Ectodermal cell (in vitro differentiated cells): ENCODE data around the gene EPHA6.
"Not testable (repeated sequence)": the region's sequence is repeated elsewhere in the genome, so short reads cannot be mapped to it uniquely, and the experiment has no call there.

Experiments
- H3K27ac ChIP-seq: 2 replicates; pipeline ENCODE4 v1.7.0; 2013; ENCODE audit warnings: mild to moderate bottlenecking, low read depth, low read length; ENCODE audit not compliant: insufficient read depth, poor library complexity, severe bottlenecking
- H3K27me3 ChIP-seq: 2 replicates; pipeline ENCODE4 v1.7.0; 2013; ENCODE audit warnings: mild to moderate bottlenecking, low read length; ENCODE audit not compliant: insufficient read depth, control insufficient read depth, poor library complexity, severe bottlenecking
- H3K36me3 ChIP-seq: one replicate; pipeline ENCODE4 v1.7.0; 2013; ENCODE audit warnings: low read length; ENCODE audit not compliant: control insufficient read depth, insufficient read depth
- H3K4me1 ChIP-seq: one replicate; pipeline ENCODE4 v1.7.0; 2013; ENCODE audit warnings: low read length; ENCODE audit not compliant: control insufficient read depth, insufficient read depth
- H3K4me3 ChIP-seq: 2 replicates; pipeline ENCODE4 v1.7.0; 2013; ENCODE audit warnings: low read depth, low read length, control low read depth; ENCODE audit not compliant: insufficient read depth
- H3K9me3 ChIP-seq: 2 replicates; pipeline ENCODE4 v1.7.0; 2013; ENCODE audit warnings: mild to moderate bottlenecking, low read length, moderate library complexity; ENCODE audit not compliant: control insufficient read depth
- WGBS, 2 experiments: methylation state at CpG; one replicate each; pipeline ENCODE4 v1.1.7; 2013; ENCODE audit warnings: missing lambda C conversion rate in 2 of 2; 5-methylcytosine and 5-hydroxymethylcytosine counted together

EPHA6 gene

GRCh38 chr3:96900031-96900430 lies 85.6 kb downstream of the EPHA6 start:
- no peaks in the 10 kb centered on the region for H3K36me3 ChIP-seq
- H3K27me3 ChIP-seq = no peaks in the 10 kb centered on the region
- H3K27ac ChIP-seq = no peak overlapping the region
- H3K4me1 ChIP-seq = no peaks in the 10 kb centered on the region
- no peaks in the 10 kb centered on the region for H3K9me3 ChIP-seq
- 88 to 95% methylated on average over 1 of the region's 1 CpG for WGBS, 2 experiments
- H3K4me3 ChIP-seq = no peak overlapping the region

GRCh38 chr3:96900566-96900965 lies 86.2 kb downstream of the EPHA6 start:
- H3K36me3 ChIP-seq = no peaks in the 10 kb centered on the region
- H3K4me1 ChIP-seq = no peaks in the 10 kb centered on the region
- 65 to 77% methylated on average over 4 of the region's 4 CpGs for WGBS, 2 experiments
- H3K27me3 ChIP-seq = no peaks in the 10 kb centered on the region
- H3K27ac ChIP-seq = no peak overlapping the region
- H3K4me3 ChIP-seq = no peak overlapping the region
- no peaks in the 10 kb centered on the region for H3K9me3 ChIP-seq

GRCh38 chr3:96915445-96915844 lies 101.1 kb downstream of the EPHA6 start:
- Histone ChIP-seq H3K27me3 (no peaks in the 10 kb centered on the region), H3K4me3 (no peak overlapping the region), H3K27ac (no peak overlapping the region), H3K36me3 (no peaks in the 10 kb centered on the region), H3K9me3 (no peaks in the 10 kb centered on the region), H3K4me1 (no peaks in the 10 kb centered on the region)
- 100% methylated on average over 1 of the region's 2 CpGs; no CpG with 5 or more reads in 1 of the 2 experiments for WGBS, 2 experiments

GRCh38 chr3:96931119-96931862 lies 116.9 kb downstream of the EPHA6 start:
- Histone ChIP-seq H3K27ac (no peak overlapping the region), H3K9me3 (no peaks in the 10 kb centered on the region), H3K36me3 (no peaks in the 10 kb centered on the region), H3K4me1 (no peaks in the 10 kb centered on the region), H3K4me3 (no peak overlapping the region), H3K27me3 (no peaks in the 10 kb centered on the region)
- 90 to 93% methylated on average over 3 of the region's 3 CpGs for WGBS, 2 experiments

- H3K27ac ChIP-seq = not testable (repeated sequence)
- WGBS, 2 experiments = 84 to 85% methylated on average over 7 of the region's 7 CpGs
Measured at GRCh38 chr3:96942131-96942530, 127.7 kb downstream of the EPHA6 start.

GRCh38 chr3:96958856-96959255 lies 144.5 kb downstream of the EPHA6 start:
- Histone ChIP-seq H3K27ac (no peak overlapping the region), H3K4me3 (no peak overlapping the region), H3K27me3 (no peaks in the 10 kb centered on the region), H3K9me3 (no peaks in the 10 kb centered on the region), H3K4me1 (no peaks in the 10 kb centered on the region), H3K36me3 (no peaks in the 10 kb centered on the region)
- 98 to 100% methylated on average over 1 to 3 of the region's 4 CpGs for WGBS, 2 experiments

More at GRCh38 chr3:96942131-96942530, 127.7 kb downstream of the EPHA6 start:
- not testable (repeated sequence) for H3K27me3 ChIP-seq, H3K36me3 ChIP-seq, H3K9me3 ChIP-seq, H3K4me3 ChIP-seq, H3K4me1 ChIP-seq

DNA sequence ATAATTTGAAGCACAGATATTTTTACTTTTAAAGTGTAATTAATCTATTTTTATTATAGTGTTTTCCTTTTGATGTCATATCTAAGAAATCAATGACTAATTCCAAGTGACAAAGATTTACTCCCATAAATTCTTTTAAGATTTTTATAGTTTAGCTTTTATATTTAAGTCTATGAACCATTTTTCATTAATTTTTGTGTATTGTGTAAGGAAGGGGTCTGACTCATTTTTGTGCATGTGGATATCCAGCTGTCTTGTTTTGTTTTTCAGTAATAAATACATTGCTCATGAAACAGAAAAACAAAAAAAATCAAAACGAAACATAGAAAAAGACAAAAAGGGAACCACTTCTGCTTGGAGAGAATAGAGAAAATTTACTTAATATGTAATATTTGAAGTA lies 145.1 kb downstream of the EPHA6 start:
- H3K36me3 ChIP-seq = no peaks in the 10 kb centered on the region
- no peaks in the 10 kb centered on the region for H3K27me3 ChIP-seq
- H3K9me3 ChIP-seq = no peaks in the 10 kb centered on the region
- H3K27ac ChIP-seq = no peak overlapping the region
- no peaks in the 10 kb centered on the region for H3K4me1 ChIP-seq
- whole genome bisulfite sequencing, 2 experiments = 100% methylated on average over 1 of the region's 1 CpG; no CpG with 5 or more reads in 1 of the 2 experiments
- no peak overlapping the region for H3K4me3 ChIP-seq

GRCh38 chr3:96959901-96960641 lies 145.7 kb downstream of the EPHA6 start:
- H3K27ac ChIP-seq = no peak overlapping the region
- no peaks in the 10 kb centered on the region for H3K36me3 ChIP-seq
- no peaks in the 10 kb centered on the region for H3K9me3 ChIP-seq

GRCh38 chr3:96960661-96961330 lies 146.4 kb downstream of the EPHA6 start:
- Histone ChIP-seq H3K4me3 (no peak overlapping the region), H3K36me3 (no peaks in the 10 kb centered on the region), H3K4me1 (no peaks in the 10 kb centered on the region), H3K27ac (no peak overlapping the region), H3K9me3 (no peaks in the 10 kb centered on the region), H3K27me3 (no peaks in the 10 kb centered on the region)
- 91 to 94% methylated on average over 1 of the region's 1 CpG for WGBS, 2 experiments

More at GRCh38 chr3:96959901-96960641, 145.7 kb downstream of the EPHA6 start:
- 86 to 93% methylated on average over 4 of the region's 4 CpGs for WGBS, 2 experiments
- Histone ChIP-seq H3K4me1 (no peaks in the 10 kb centered on the region), H3K27me3 (no peaks in the 10 kb centered on the region), H3K4me3 (no peak overlapping the region)

DNA sequence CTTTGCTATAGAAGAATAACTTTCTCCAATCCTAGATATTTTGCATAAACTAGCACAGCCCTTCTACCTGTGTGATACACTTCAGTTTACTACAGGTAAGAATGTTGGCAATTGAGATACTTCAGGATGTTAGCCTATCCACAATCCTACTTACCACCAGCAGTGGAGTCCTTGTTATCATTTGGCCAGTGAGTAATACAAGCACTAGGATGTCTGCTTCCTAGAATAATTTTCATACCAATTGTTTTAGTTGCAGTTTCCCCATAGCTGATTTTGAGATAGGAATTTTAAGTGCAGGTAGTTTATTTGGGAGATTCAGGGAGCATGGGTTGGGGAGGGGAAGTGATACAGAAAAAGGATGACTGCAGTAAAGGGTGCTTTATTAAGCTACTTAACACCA lies 147.2 kb downstream of the EPHA6 start:
- H3K27ac ChIP-seq = no peak overlapping the region
- no peak overlapping the region for H3K4me3 ChIP-seq
- no peaks in the 10 kb centered on the region for H3K4me1 ChIP-seq
- no peaks in the 10 kb centered on the region for H3K27me3 ChIP-seq
- no peaks in the 10 kb centered on the region for H3K9me3 ChIP-seq
- no peaks in the 10 kb centered on the region for H3K36me3 ChIP-seq
